ENCODE data around the gene KLHDC1.

GRCh38 chr14:49769581-49770211 is 76.8 kb downstream of the KLHDC1 start:
- TF ChIP-seq, protein P1, sequence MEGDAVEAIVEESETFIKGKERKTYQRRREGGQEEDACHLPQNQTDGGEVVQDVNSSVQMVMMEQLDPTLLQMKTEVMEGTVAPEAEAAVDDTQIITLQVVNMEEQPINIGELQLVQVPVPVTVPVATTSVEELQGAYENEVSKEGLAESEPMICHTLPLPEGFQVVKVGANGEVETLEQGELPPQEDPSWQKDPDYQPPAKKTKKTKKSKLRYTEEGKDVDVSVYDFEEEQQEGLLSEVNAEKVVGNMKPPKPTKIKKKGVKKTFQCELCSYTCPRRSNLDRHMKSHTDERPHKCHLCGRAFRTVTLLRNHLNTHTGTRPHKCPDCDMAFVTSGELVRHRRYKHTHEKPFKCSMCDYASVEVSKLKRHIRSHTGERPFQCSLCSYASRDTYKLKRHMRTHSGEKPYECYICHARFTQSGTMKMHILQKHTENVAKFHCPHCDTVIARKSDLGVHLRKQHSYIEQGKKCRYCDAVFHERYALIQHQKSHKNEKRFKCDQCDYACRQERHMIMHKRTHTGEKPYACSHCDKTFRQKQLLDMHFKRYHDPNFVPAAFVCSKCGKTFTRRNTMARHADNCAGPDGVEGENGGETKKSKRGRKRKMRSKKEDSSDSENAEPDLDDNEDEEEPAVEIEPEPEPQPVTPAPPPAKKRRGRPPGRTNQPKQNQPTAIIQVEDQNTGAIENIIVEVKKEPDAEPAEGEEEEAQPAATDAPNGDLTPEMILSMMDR (IDR thresholded peaks at IDR 0.05; ENCODE audit: insufficient read depth, low read length, poor library complexity, severe bottlenecking), result no peak
- TF ChIP-seq EZH2phosphoT487 (conservative IDR thresholded peaks at IDR 0.05; ENCODE audit: low read length), result no peak
